ENCODE data around the gene USP47.

The USP47 gene

GRCh38 chr11:11816511-11817314 is 25.1 kb upstream of the USP47 start:
- DNase-seq (ENCODE audit: extremely low read depth, low read depth), result no peak
- TF ChIP-seq CTCF (IDR thresholded peaks at IDR 0.05; ENCODE audit: low read depth, low read length, missing control alignments), result no peak
- no peak overlapping the region for H3K4me3 ChIP-seq (replicated peaks; ENCODE audit: low read depth, low read length)

DNA sequence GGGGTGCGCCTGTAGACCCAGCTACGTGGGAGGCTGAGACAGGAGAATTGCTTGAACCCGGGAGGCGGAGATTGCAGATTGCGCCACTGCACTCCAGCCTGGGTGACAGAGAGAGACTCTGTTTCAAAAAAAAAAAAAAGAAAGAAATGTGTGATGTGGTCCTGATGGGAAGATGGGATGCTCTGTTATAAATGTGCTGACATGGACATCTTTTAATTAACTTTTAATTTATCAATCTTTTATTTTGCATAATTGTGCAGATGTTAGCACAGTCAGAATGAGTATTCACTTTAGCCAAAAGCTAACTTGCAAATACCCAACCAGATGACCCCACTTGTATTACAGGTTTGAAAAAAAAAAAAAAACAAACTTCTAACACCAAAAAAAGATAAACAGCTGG is 23.8 kb upstream of the USP47 start:
- no peak overlapping the region for H3K4me3 ChIP-seq (replicated peaks; ENCODE audit: low read depth, low read length)
- no peak for DNase-seq (ENCODE audit: extremely low read depth, low read depth)
- TF ChIP-seq CTCF (IDR thresholded peaks at IDR 0.05; ENCODE audit: low read depth, low read length, missing control alignments), result no peak

GRCh38 chr11:11818529-11819121 is 23.1 kb upstream of the USP47 start:
- no peak overlapping the region for H3K4me3 ChIP-seq (replicated peaks; ENCODE audit: low read depth, low read length)
- no peak for DNase-seq (ENCODE audit: extremely low read depth, low read depth)
- TF ChIP-seq CTCF (IDR thresholded peaks at IDR 0.05; ENCODE audit: low read depth, low read length, missing control alignments), result no peak

DNA sequence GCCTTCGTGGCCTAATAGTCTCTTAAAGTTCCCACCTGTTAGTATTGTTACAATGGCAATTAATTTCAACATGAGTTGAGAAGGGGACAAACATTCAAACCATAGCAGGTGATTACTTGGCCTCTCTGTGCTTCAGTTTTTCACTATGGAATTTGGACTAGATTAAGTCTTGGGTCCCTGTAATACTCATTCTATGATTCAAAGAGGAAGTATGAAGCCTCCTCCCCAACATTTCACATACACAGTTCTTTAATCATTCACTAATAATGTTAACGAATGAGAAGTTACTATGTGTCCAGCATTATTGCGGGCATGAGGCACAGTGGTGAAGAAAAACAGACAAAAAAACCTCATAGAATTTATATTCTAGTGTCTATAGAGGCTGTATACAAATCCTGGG is 19.9 kb upstream of the USP47 start:
- TF ChIP-seq CTCF (IDR thresholded peaks at IDR 0.05; ENCODE audit: low read depth, low read length, missing control alignments), result no peak
- no peak for DNase-seq (ENCODE audit: extremely low read depth, low read depth)
- no peak overlapping the region for H3K4me3 ChIP-seq (replicated peaks; ENCODE audit: low read depth, low read length)

DNA sequence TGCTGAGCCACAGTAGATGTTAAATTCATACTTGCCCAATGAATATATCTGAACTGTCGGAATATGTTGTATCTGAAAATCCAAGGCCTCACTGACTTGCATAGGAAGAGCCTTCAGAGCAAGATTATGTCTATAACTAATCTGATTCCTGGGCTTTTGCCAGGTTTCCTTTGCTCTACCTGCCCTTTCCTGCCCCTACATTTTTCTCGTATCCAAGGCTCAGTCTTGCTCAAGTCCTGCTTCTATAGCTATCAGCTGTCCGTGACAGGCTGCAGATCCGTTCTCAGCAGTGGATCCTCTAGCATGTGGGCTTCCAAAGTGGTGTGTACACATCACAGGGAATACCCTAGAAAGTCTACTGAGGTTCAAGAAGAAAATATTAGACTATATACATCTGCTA is 18.8 kb upstream of the USP47 start:
- DNase-seq (ENCODE audit: extremely low read depth, low read depth), result no peak
- TF ChIP-seq CTCF (IDR thresholded peaks at IDR 0.05; ENCODE audit: low read depth, low read length, missing control alignments), result no peak
- no peak overlapping the region for H3K4me3 ChIP-seq (replicated peaks; ENCODE audit: low read depth, low read length)

DNA sequence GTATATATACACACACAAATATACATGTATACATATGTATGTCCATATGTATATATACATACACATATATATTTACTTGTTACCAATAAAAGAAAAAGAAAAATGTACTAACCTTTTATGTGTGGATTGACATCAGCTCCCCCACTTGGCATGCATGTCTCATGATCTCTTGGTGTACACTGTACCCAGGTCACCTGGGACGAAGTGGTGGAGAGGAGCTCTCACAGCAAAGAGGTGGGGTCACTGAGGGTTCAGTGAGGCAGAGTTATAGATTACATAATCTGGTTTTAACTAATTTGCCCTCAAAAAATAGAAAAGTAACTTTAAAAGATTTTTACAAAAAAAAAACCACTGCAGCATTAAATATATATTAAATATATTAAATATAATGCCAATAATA is 15.5 kb upstream of the USP47 start:
- DNase-seq (ENCODE audit: extremely low read depth, low read depth), result no peak

More for the DNA sequence above, 15.5 kb upstream of the USP47 start:
- H3K4me3 ChIP-seq (replicated peaks; ENCODE audit: low read depth, low read length), result no peak overlapping the region
- TF ChIP-seq CTCF (IDR thresholded peaks at IDR 0.05; ENCODE audit: low read depth, low read length, missing control alignments), result no peak

Measured in HFF-Myc (cell line).